ENCODE data around the gene CHID1.

CHID1 gene

DNA sequence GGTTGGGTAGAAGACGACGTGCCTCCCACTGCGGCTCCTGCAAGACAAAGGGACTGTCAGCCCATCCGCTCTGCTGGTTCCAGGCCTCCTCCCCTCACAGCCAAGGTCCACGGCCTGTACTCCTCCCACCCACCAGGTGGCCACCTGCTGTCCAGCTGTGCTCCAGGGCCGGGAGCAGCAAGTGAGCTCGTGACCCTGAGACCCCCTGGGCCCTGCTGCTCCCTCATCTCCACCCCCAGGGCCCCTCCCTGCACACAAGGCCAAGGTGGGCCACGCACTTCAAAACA is 40.5 kb downstream of the CHID1 start:
- no peak for FAIRE-seq
- no peak for DNase-seq (ENCODE audit: insufficient read length, low spot score)
- TF ChIP-seq, protein P1, sequence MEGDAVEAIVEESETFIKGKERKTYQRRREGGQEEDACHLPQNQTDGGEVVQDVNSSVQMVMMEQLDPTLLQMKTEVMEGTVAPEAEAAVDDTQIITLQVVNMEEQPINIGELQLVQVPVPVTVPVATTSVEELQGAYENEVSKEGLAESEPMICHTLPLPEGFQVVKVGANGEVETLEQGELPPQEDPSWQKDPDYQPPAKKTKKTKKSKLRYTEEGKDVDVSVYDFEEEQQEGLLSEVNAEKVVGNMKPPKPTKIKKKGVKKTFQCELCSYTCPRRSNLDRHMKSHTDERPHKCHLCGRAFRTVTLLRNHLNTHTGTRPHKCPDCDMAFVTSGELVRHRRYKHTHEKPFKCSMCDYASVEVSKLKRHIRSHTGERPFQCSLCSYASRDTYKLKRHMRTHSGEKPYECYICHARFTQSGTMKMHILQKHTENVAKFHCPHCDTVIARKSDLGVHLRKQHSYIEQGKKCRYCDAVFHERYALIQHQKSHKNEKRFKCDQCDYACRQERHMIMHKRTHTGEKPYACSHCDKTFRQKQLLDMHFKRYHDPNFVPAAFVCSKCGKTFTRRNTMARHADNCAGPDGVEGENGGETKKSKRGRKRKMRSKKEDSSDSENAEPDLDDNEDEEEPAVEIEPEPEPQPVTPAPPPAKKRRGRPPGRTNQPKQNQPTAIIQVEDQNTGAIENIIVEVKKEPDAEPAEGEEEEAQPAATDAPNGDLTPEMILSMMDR (IDR thresholded peaks at IDR 0.05; ENCODE audit: insufficient read depth, missing control alignments), result no peak

DNA sequence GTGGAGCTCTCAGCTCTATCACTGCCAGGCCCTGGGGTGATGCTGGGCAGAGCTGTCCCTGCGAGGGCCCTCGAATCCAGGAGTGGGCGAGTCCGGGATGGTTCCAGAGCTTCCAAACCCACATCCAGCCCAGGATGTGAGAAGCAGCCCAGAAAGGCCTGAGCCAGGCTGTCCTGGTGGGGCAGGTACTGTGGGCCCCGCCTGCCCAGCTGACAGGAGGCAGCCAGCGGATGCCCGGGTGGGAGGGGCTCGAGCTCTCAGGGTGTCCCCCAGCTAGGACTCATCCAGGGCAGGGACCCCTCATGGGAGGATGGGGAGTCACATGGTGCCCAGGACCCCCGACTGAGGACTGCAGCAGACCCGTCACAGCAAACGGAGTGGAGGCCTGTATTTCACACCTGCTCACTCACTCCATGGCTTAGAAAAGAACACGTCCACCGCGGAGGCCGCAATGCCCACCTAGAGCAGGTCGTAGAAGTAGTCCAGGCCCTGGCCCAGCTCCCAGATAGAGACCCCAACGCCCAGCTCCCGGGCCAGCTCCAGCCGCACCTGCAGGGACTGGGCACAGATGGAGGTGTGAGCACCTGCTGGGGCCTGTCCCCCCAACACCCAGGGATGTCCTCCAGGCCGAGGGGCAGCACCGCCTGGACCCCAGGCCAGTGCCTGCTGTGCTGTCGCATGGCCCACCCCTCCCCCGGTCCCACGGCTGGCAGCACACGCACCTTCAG is 41.0 kb downstream of the CHID1 start:
- FAIRE-seq, result no peak
- no peak for DNase-seq (ENCODE audit: insufficient read length, low spot score)

DNA sequence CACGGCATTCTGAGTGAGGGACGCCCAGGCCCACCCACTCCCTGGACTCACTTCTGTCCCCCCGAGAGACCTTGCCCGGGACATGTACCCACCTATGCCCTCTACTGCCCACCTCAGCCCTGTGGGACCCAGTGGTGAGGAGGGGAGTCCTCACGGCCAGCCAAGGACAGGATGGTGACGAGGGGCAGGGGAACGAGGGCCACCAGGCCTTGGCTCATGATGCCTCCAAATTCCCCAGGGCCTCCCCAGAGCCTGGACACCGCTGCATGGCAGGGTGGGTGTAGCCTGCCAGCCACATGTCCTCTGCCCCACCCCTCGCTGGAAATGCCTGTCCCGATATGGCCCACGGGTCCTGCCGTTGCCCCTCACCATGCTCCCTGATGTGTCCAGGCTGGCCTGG is 41.8 kb downstream of the CHID1 start:
- TF ChIP-seq, protein P1 (IDR thresholded peaks at IDR 0.05; ENCODE audit: insufficient read depth, missing control alignments), result no peak
- FAIRE-seq (no peak), DNase-seq (ENCODE audit: insufficient read length, low spot score) (no peak)

More for the DNA sequence above, 41.0 kb downstream of the CHID1 start:
- TF ChIP-seq, protein P1 (IDR thresholded peaks at IDR 0.05; ENCODE audit: insufficient read depth, missing control alignments), result no peak

DNA sequence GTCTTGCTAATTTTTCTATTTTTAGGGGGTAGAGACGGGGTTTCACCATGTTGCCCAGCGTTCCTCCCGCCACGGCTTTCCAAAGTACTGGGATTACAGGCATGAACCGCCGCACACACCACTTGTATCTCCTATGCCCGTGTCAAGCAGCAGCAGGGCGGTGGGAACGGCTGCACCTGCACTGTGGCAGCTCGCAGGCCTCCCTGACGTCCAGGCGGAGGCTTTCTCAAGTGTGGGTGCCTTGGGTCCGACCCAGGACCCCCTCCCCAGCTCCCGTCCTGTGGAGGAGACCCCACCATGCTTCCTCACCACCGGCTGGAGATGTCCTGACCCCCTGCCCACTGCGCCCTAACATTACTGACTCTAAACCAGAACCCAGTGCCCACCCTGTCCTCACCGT is 42.2 kb downstream of the CHID1 start:
- no peak for DNase-seq (ENCODE audit: insufficient read length, low spot score)
- TF ChIP-seq, protein P1 (IDR thresholded peaks at IDR 0.05; ENCODE audit: insufficient read depth, missing control alignments), result no peak
- no peak for FAIRE-seq

DNA sequence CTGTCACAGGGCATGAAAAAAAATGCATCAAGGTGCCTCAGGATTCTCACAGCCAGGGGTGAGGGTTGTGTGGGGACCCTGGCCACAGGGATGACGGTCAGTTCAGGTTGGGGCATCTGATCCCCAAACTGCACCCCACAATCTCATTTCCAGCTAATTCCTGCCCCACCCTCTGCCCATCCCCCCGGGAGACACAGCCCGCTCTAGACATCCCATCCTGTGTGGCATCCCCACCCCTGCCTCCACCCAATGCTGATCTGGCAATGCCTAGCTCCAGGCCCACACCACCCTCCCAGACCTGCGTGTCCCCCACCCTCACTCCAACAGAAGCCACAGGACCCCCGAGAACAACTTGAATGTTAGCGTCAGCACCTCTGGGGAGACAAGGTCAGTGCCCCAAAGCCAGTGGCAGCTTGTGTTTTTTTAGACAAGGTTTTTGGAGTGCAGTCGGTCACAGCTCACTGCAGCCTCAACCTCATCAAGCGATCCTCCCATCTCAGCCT is 42.7 kb downstream of the CHID1 start:
- TF ChIP-seq, protein P1 (IDR thresholded peaks at IDR 0.05; ENCODE audit: insufficient read depth, missing control alignments), result no peak
- no peak for FAIRE-seq

DNA sequence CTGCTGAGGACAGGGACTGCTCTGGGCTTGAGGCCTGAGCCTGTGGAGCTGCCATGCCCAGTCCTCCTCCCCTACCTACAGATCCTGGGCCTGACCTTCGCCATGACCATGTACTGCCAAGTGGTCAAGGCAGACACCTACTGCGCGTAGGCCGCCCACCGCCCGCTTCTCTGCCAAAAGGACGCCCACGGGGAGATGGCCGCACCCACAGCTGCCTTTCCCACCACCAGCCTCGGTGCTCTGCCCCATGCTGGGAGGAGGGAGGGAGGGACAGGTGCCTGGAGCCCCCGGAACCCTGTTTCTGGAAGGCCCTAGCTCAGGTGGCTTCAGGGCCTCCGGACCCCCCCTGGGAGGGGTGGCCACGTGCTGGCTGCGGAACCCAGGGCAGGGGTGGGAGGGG is 44.1 kb downstream of the CHID1 start:
- TF ChIP-seq, protein P1 (IDR thresholded peaks at IDR 0.05; ENCODE audit: insufficient read depth, missing control alignments), result no peak
- no peak for DNase-seq (ENCODE audit: insufficient read length, low spot score)
- FAIRE-seq, result no peak

More for the DNA sequence above, 42.7 kb downstream of the CHID1 start:
- no peak for DNase-seq (ENCODE audit: insufficient read length, low spot score)

Measured in D721Med (cell line).